IMR-90 (cell line): ENCODE data around the gene SLC2A10. TPM values are rescaled to one million over a fixed set of nuclear protein-coding genes. Genes with fewer than 3 reads are reported as not detected.

Experiments
- ATAC-seq: fragments of 200-7000 bp; cut with Tn5 transposase; 2 replicates; pipeline ENCODE4 v1.9.1; 2020; ENCODE audit warnings: low read depth, mild to moderate bottlenecking, moderate library complexity
- BruUV-seq: library from RNA; stranded (reverse); fragments of 400-500 nt; replicated peaks from 2 replicates; lab custom pipeline; 2021; lab: Mats Ljungman, UMichigan
- CTCF ChIA-PET: fragments of 300-600 bp; formaldehyde crosslinking; extraction: SDS; loops from one replicate; lab custom pipeline; 2021; ENCODE audit warnings: antibody characterized with exemption; lab: Yijun Ruan, JAX
- POLR2A ChIA-PET: fragments of 300-600 bp; sonication (Branson Sonifier 250); formaldehyde crosslinking; loops from one replicate; lab custom pipeline; 2022; ENCODE audit warnings: antibody characterized with exemption; ENCODE audit not compliant: unreplicated experiment; lab: Charles Lee
- DNase-seq: peaks from one replicate; pipeline ENCODE4 v3.0.0; 2013
- H2AFZ ChIP-seq: replicated peaks from 2 replicates; pipeline ENCODE3; 2013; ENCODE audit warnings: low read length, mild to moderate bottlenecking; ENCODE audit not compliant: poor library complexity
- H2AK5ac ChIP-seq: 2 replicates; pipeline ENCODE4 v1.6.1; 2013; ENCODE audit warnings: low read depth, low read length, inconsistent platforms
- H2AK9ac ChIP-seq: replicated peaks from 2 replicates; pipeline ENCODE3; 2013; ENCODE audit warnings: mild to moderate bottlenecking, low read depth, low read length, moderate library complexity; ENCODE audit not compliant: poor library complexity
- H2BK120ac ChIP-seq: 2 replicates; pipeline ENCODE4 v1.6.1; 2013; ENCODE audit warnings: low read depth, low read length, inconsistent platforms
- H2BK15ac ChIP-seq: 3 replicates; pipeline ENCODE4 v1.6.1; 2013; ENCODE audit warnings: low read depth, low read length, inconsistent platforms
- H2BK20ac ChIP-seq: 2 replicates; pipeline ENCODE4 v1.6.1; 2013; ENCODE audit warnings: low read depth, mild to moderate bottlenecking, inconsistent platforms, low read length, moderate library complexity
- H2BK5ac ChIP-seq: 2 replicates; pipeline ENCODE4 v1.6.1; 2013; ENCODE audit warnings: mild to moderate bottlenecking, low read depth, low read length, inconsistent platforms; ENCODE audit not compliant: poor library complexity, severe bottlenecking
- H3K14ac ChIP-seq: replicated peaks from 2 replicates; pipeline ENCODE4 v1.6.1; 2013; ENCODE audit warnings: low read depth, low read length, inconsistent platforms
- H3K18ac ChIP-seq: 2 replicates; pipeline ENCODE4 v1.6.1; 2013; ENCODE audit warnings: low read depth, low read length, control low read depth
- H3K23ac ChIP-seq: 2 replicates; pipeline ENCODE4 v1.6.1; 2013; ENCODE audit warnings: low read depth, low read length, inconsistent platforms
- H3K27ac ChIP-seq: 2 replicates; pipeline ENCODE4 v1.5.1; 2013; ENCODE audit warnings: mild to moderate bottlenecking, control low read depth, low read length; ENCODE audit not compliant: insufficient read depth
- H3K27me3 ChIP-seq: 2 replicates; pipeline ENCODE4 v1.6.1; 2013; ENCODE audit warnings: low read length; ENCODE audit not compliant: control insufficient read depth, insufficient read depth
- H3K36me3 ChIP-seq: 2 replicates; pipeline ENCODE4 v1.6.1; 2013; ENCODE audit warnings: low read length, mixed read lengths; ENCODE audit not compliant: control insufficient read depth, insufficient read depth
- H3K4ac ChIP-seq: 2 replicates; pipeline ENCODE4 v1.6.1; 2013; ENCODE audit warnings: low read depth, low read length, inconsistent platforms
- H3K4me1 ChIP-seq: 2 replicates; pipeline ENCODE4 v1.6.1; 2013; ENCODE audit warnings: low read length, mixed read lengths; ENCODE audit not compliant: control insufficient read depth, insufficient read depth
- H3K4me2 ChIP-seq: 2 replicates; pipeline ENCODE4 v1.6.1; 2013; ENCODE audit warnings: low read depth, mild to moderate bottlenecking, control low read depth, low read length, moderate library complexity
- H3K4me3 ChIP-seq: 2 replicates; pipeline ENCODE4 v1.5.1; 2013; ENCODE audit warnings: low read depth, mild to moderate bottlenecking, control low read depth, low read length, moderate library complexity; ENCODE audit not compliant: insufficient read depth
- H3K56ac ChIP-seq: 2 replicates; pipeline ENCODE4 v1.6.1; 2013; ENCODE audit warnings: low read length, inconsistent platforms; ENCODE audit not compliant: insufficient read depth; ENCODE audit errors: extremely low read depth
- H3K79me1 ChIP-seq, 2 experiments: 2 replicates each; pipeline ENCODE4 v1.6.1; 2013; ENCODE audit warnings: low read length in 2 of 2, inconsistent platforms in 1 of 2, low read depth in 1 of 2
- H3K9ac ChIP-seq: 2 replicates; pipeline ENCODE4 v1.6.1; 2013; ENCODE audit warnings: low read depth, low read length, control low read depth
- H3K9me1 ChIP-seq: 2 replicates; pipeline ENCODE4 v1.6.1; 2013; ENCODE audit warnings: low read length, inconsistent platforms; ENCODE audit not compliant: insufficient read depth
- H3K9me3 ChIP-seq: 2 replicates; pipeline ENCODE4 v1.6.1; 2013; ENCODE audit warnings: low read length; ENCODE audit not compliant: control insufficient read depth, insufficient read depth
- H4K20me1 ChIP-seq: 2 replicates; pipeline ENCODE4 v1.6.1; 2013; ENCODE audit warnings: low read length, inconsistent platforms; ENCODE audit not compliant: insufficient read depth
- H4K5ac ChIP-seq: 2 replicates; pipeline ENCODE4 v1.6.1; 2013; ENCODE audit warnings: mild to moderate bottlenecking, low read depth, low read length, control low read depth
- H4K8ac ChIP-seq, 2 experiments: 2 replicates each; pipeline ENCODE4 v1.6.1; 2013; ENCODE audit warnings: low read depth in 2 of 2, low read length in 2 of 2, control low read depth in 1 of 2, inconsistent platforms in 1 of 2
- H4K91ac ChIP-seq: 2 replicates; pipeline ENCODE4 v1.6.1; 2013; ENCODE audit warnings: low read depth, low read length, inconsistent platforms; ENCODE audit not compliant: insufficient read depth
- BHLHE40 ChIP-seq: fragments of 150-350 bp; IDR thresholded peaks from 2 replicates; pipeline ENCODE4 v1.6.1; 2016; ENCODE audit warnings: mild to moderate bottlenecking, low read depth, low read length
- CEBPB ChIP-seq: IDR thresholded peaks from 2 replicates; pipeline ENCODE4 v1.6.1; 2012; ENCODE audit warnings: low read depth, low read length, improper control_type of control experiment
- CHD1 ChIP-seq: IDR thresholded peaks from 2 replicates; pipeline ENCODE4 v1.6.1; 2012; ENCODE audit warnings: low read depth, low read length, improper control_type of control experiment
- CTCF ChIP-seq: conservative IDR thresholded peaks from 2 replicates; pipeline ENCODE4 v1.5.1; 2012; ENCODE audit warnings: mild to moderate bottlenecking, low read depth, low read length, improper control_type of control experiment
- ELK1 ChIP-seq: fragments of 150-350 bp; IDR thresholded peaks from 2 replicates; pipeline ENCODE4 v1.6.1; 2016; ENCODE audit warnings: low read depth, mild to moderate bottlenecking, low read length, moderate library complexity, borderline replicate concordance
- FOS ChIP-seq: fragments of 150-350 bp; IDR thresholded peaks from 2 replicates; pipeline ENCODE4 v1.6.1; 2016; ENCODE audit warnings: low read depth, low read length
- MAFK ChIP-seq: IDR thresholded peaks from 2 replicates; pipeline ENCODE4 v1.6.1; 2012; ENCODE audit warnings: low read depth, low read length, improper control_type of control experiment
- MAZ ChIP-seq: IDR thresholded peaks from 2 replicates; pipeline ENCODE4 v1.6.1; 2012; ENCODE audit warnings: low read depth, mild to moderate bottlenecking, low read length, improper control_type of control experiment, moderate library complexity, borderline replicate concordance
- MXI1 ChIP-seq: IDR thresholded peaks from 2 replicates; pipeline ENCODE4 v1.6.1; 2012; ENCODE audit warnings: low read depth, mild to moderate bottlenecking, low read length, moderate library complexity, borderline replicate concordance
- NFE2L2 ChIP-seq: fragments of 150-350 bp; IDR thresholded peaks from 2 replicates; pipeline ENCODE4 v1.6.1; 2016; ENCODE audit warnings: low read depth, mild to moderate bottlenecking, low read length
- POLR2A ChIP-seq: IDR thresholded peaks from 2 replicates; pipeline ENCODE4 v1.6.1; 2012; ENCODE audit warnings: mild to moderate bottlenecking, low read depth, low read length
- RAD21 ChIP-seq: IDR thresholded peaks from 2 replicates; pipeline ENCODE4 v1.6.1; 2012; ENCODE audit warnings: low read length, improper control_type of control experiment
- RCOR1 ChIP-seq: IDR thresholded peaks from 2 replicates; pipeline ENCODE4 v1.6.1; 2012; ENCODE audit warnings: mild to moderate bottlenecking, low read length, improper control_type of control experiment; ENCODE audit not compliant: insufficient replicate concordance
- RFX5 ChIP-seq: IDR thresholded peaks from 2 replicates; pipeline ENCODE4 v1.8.0; 2012; ENCODE audit warnings: low read depth, mild to moderate bottlenecking, low read length, moderate library complexity
- SMC3 ChIP-seq: fragments of 150-350 bp; IDR thresholded peaks from 2 replicates; pipeline ENCODE4 v1.6.1; 2016; ENCODE audit warnings: low read depth, mild to moderate bottlenecking, antibody characterized with exemption, low read length, moderate library complexity
- USF2 ChIP-seq: fragments of 150-350 bp; IDR thresholded peaks from 2 replicates; pipeline ENCODE4 v1.6.1; 2017; ENCODE audit warnings: mild to moderate bottlenecking, antibody characterized with exemption, low read length, low read depth
- WGBS, 2 experiments: methylation state at CpG; one replicate each; pipeline versions ENCODE4 v1.1.5 to v1.1.7; 2013; ENCODE audit warnings: missing lambda C conversion rate in 2 of 2; ENCODE audit not compliant: insufficient read length in 1 of 2; ENCODE audit errors: extremely low coverage in 2 of 2; 5-methylcytosine and 5-hydroxymethylcytosine counted together
- dilution Hi-C: fragments of 300-500 bp; cut with HindIII; formaldehyde crosslinking; loops from one replicate; pipeline ENCODE4 v1.14.3; 2018; ENCODE audit warnings: low sequenced_read_pairs; ENCODE audit not compliant: unreplicated experiment
- in situ Hi-C: fragments of 300-500 bp; cut with MboI; formaldehyde crosslinking; loops from 3 replicates; pipeline ENCODE4 v1.14.3; 2019; ENCODE audit warnings: low sequenced_read_pairs, inconsistent platforms, mixed read lengths
- intact Hi-C: fragments of 100-400 bp; cut with micrococcal nuclease; formaldehyde crosslinking; loops from 2 replicates; pipeline ENCODE4 v1.10.0; 2022
- polyA plus RNA-seq, 3 experiments: library from polyadenylated mRNA; depleted of rRNA; stranded (reverse); fragments of >200 nt; gene quantifications; 2 replicates each; pipeline ENCODE4 v1.2.3, GENCODE V29; 2012; ENCODE audit warnings: low replicate concordance in 1 of 3
- total RNA-seq: library from RNA; depleted of rRNA; stranded (reverse); fragments of >200 nt; gene quantifications from 2 replicates; pipeline ENCODE4 v1.2.3, GENCODE V29; 2012

The SLC2A10 gene
- total and polyA plus RNA-seq, 2 of the 4 experiments (the other 2 are of a cell fraction) = 15.2 to 22.0 TPM

- Histone ChIP-seq H3K14ac (no peak overlapping the region), H3K23ac (no peak overlapping the region)
- POLR2A ChIA-PET = no interaction called here
Observed at GRCh38 chr20:46677608-46678007, 31.8 kb upstream of the SLC2A10 start.

More at GRCh38 chr20:46677608-46678007, 31.8 kb upstream of the SLC2A10 start:
- no peak overlapping the region for H2BK20ac ChIP-seq
- H2AK5ac ChIP-seq = no peak overlapping the region
- no peaks in the 10 kb centered on the region for H3K27me3 ChIP-seq
- H3K56ac ChIP-seq = no peak overlapping the region
- peaks cover under 1% of the 10 kb centered on the region; the same call in 1 of the 2 replicates for H3K4me1 ChIP-seq
- H3K4me3 ChIP-seq = no peak overlapping the region
- no peak overlapping the region for H3K4me2 ChIP-seq
- peaks cover 11 to 30% of the 10 kb centered on the region in 2 experiments for H3K79me1 ChIP-seq
- BruUV-seq = no TSS peak
- no peak overlapping the region for H2BK120ac ChIP-seq
- CTCF ChIA-PET = no interaction called here
- intact Hi-C loops (no loop called here), in situ Hi-C loops (no loop called here), dilution Hi-C loops (no loop called here)
- peaks cover 5% of the 10 kb centered on the region; the same call in 1 of the 2 replicates for H3K9me1 ChIP-seq
- TF ChIP-seq BHLHE40 (no peak), USF2 (no peak), CHD1 (no peak), RFX5 (no peak), CEBPB (no peak), MAZ (no peak), RAD21 (no peak), POLR2A (no peak), MXI1 (no peak), ELK1 (no peak), MAFK (no peak), NFE2L2 (no peak), CTCF (no peak), FOS (no peak), RCOR1 (no peak), SMC3 (no peak)
- no peak overlapping the region for H2AK9ac ChIP-seq
- no peak overlapping the region for H3K9ac ChIP-seq
- no peak overlapping the region for H4K8ac ChIP-seq
- H4K91ac ChIP-seq = no peak overlapping the region
- DNase-seq (no peak), ATAC-seq (no peak)
- no peak overlapping the region for H3K27ac ChIP-seq
- no peak overlapping the region for H2BK15ac ChIP-seq
- no peak overlapping the region for H2BK5ac ChIP-seq
- H4K5ac ChIP-seq = no peak overlapping the region
- no peak overlapping the region for H3K4ac ChIP-seq
- peaks cover 11% of the 10 kb centered on the region; the same call in 1 of the 2 replicates for H4K20me1 ChIP-seq
- no peak overlapping the region for H3K18ac ChIP-seq
- peaks cover 2% of the 10 kb centered on the region for H3K9me3 ChIP-seq
- peaks cover 5% of the 10 kb centered on the region for H3K36me3 ChIP-seq
- no peak overlapping the region for H2AFZ ChIP-seq
- no CpG with 5 or more reads among the region's 5 CpGs for WGBS, 2 experiments
